Ishikawa (cell line): ENCODE data around the gene SMIM9.

ENCODE experiments used
- CEBPB ChIP-seq: IDR thresholded peaks from 2 replicates; pipeline ENCODE4 v1.6.1; 2012
- CREB1 ChIP-seq: IDR thresholded peaks from 2 replicates; pipeline ENCODE4 v1.6.1; 2012; ENCODE audit warnings: low read depth
- EGR1 ChIP-seq: IDR thresholded peaks from 2 replicates; pipeline ENCODE4 v1.6.1; 2012
- EP300 ChIP-seq: IDR thresholded peaks from 2 replicates; pipeline ENCODE4 v1.6.1; 2012; ENCODE audit warnings: borderline replicate concordance
- FOXM1 ChIP-seq: IDR thresholded peaks from 2 replicates; pipeline ENCODE4 v1.6.1; 2012; ENCODE audit warnings: low read depth, borderline replicate concordance
- NFIC ChIP-seq: IDR thresholded peaks from 2 replicates; pipeline ENCODE4 v1.6.1; 2012
- RAD21 ChIP-seq: IDR thresholded peaks from 2 replicates; pipeline ENCODE4 v1.6.1; 2012; ENCODE audit warnings: low read depth
- TAF1 ChIP-seq: IDR thresholded peaks from 2 replicates; pipeline ENCODE4 v1.6.1; 2012; ENCODE audit warnings: low read depth, mild to moderate bottlenecking
- TCF12 ChIP-seq: IDR thresholded peaks from 2 replicates; pipeline ENCODE4 v1.6.1; 2012; ENCODE audit warnings: low read depth
- TEAD4 ChIP-seq: IDR thresholded peaks from 2 replicates; pipeline ENCODE4 v1.6.1; 2012
- YY1 ChIP-seq: IDR thresholded peaks from 2 replicates; pipeline ENCODE4 v1.6.1; 2012; ENCODE audit warnings: low read depth
- ZBTB7A ChIP-seq: IDR thresholded peaks from 2 replicates; pipeline ENCODE4 v1.6.1; 2012; ENCODE audit warnings: low read depth
- TF ChIP-seq, protein P1 (sequence below): IDR thresholded peaks from 2 replicates; pipeline ENCODE4 v1.6.1; 2012
- TF ChIP-seq, protein P2 (sequence below): IDR thresholded peaks from 2 replicates; pipeline ENCODE4 v1.6.1; 2012
- TF ChIP-seq, protein P3 (sequence below): IDR thresholded peaks from 2 replicates; pipeline ENCODE4 v1.6.1; 2012; ENCODE audit warnings: low read depth, mild to moderate bottlenecking

SMIM9 gene

DNA sequence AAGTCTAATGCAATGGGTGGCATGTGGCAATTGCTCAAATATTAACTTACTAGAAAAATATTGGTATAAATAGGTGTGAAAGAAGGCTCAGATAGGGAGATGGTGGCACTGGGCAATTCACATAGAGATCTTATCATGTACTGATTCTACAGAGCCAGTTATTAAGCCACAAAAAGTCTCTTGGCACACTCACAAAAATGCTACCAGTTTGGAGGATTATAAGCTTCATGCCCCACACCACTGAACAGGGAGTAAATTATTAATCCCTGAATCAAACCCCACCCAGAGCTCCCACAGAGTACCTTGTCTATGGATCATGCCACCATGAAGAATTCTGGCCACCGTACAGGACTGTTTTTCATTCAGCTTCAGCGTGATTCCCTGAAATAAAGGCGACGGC, 43.0 kb downstream of the SMIM9 start:
- TF ChIP-seq FOXM1 = no peak
- TF ChIP-seq TEAD4 = no peak
- TF ChIP-seq, protein P1, sequence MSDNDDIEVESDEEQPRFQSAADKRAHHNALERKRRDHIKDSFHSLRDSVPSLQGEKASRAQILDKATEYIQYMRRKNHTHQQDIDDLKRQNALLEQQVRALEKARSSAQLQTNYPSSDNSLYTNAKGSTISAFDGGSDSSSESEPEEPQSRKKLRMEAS = no peak
- no peak for TF ChIP-seq EP300
- TF ChIP-seq ZBTB7A = no peak
- TF ChIP-seq, protein P2, sequence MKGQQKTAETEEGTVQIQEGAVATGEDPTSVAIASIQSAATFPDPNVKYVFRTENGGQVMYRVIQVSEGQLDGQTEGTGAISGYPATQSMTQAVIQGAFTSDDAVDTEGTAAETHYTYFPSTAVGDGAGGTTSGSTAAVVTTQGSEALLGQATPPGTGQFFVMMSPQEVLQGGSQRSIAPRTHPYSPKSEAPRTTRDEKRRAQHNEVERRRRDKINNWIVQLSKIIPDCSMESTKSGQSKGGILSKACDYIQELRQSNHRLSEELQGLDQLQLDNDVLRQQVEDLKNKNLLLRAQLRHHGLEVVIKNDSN = no peak
- no peak for TF ChIP-seq NFIC
- TF ChIP-seq TAF1 = no peak
- TF ChIP-seq TCF12 = no peak
- no peak for TF ChIP-seq YY1
- TF ChIP-seq, protein P3, sequence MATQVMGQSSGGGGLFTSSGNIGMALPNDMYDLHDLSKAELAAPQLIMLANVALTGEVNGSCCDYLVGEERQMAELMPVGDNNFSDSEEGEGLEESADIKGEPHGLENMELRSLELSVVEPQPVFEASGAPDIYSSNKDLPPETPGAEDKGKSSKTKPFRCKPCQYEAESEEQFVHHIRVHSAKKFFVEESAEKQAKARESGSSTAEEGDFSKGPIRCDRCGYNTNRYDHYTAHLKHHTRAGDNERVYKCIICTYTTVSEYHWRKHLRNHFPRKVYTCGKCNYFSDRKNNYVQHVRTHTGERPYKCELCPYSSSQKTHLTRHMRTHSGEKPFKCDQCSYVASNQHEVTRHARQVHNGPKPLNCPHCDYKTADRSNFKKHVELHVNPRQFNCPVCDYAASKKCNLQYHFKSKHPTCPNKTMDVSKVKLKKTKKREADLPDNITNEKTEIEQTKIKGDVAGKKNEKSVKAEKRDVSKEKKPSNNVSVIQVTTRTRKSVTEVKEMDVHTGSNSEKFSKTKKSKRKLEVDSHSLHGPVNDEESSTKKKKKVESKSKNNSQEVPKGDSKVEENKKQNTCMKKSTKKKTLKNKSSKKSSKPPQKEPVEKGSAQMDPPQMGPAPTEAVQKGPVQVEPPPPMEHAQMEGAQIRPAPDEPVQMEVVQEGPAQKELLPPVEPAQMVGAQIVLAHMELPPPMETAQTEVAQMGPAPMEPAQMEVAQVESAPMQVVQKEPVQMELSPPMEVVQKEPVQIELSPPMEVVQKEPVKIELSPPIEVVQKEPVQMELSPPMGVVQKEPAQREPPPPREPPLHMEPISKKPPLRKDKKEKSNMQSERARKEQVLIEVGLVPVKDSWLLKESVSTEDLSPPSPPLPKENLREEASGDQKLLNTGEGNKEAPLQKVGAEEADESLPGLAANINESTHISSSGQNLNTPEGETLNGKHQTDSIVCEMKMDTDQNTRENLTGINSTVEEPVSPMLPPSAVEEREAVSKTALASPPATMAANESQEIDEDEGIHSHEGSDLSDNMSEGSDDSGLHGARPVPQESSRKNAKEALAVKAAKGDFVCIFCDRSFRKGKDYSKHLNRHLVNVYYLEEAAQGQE = no peak
- TF ChIP-seq CEBPB = no peak
- TF ChIP-seq CREB1 = no peak
- TF ChIP-seq RAD21 = no peak
- TF ChIP-seq EGR1 = no peak

DNA sequence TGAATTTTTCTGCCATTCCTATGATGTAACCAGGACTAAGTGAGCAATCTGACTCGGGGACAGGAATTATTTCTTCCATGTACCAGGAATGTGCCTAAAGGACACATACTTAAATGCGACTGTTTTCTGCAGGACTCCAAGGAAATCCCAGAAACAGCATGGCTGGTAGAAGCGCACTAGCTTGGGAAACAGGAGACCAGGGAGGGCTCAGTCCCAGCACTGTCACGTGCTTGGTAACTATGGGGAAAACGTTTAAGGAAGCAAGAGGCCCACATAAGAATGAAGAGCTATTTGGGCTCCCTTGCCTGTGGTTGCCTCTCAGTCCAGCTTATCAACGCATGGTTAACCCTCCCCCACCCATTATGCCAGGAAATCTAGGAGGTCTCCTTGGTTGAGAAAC, 48.7 kb downstream of the SMIM9 start:
- TF ChIP-seq TAF1 (no peak), TEAD4 (no peak), TCF12 (no peak)
- TF ChIP-seq, protein P1 = no peak

DNA sequence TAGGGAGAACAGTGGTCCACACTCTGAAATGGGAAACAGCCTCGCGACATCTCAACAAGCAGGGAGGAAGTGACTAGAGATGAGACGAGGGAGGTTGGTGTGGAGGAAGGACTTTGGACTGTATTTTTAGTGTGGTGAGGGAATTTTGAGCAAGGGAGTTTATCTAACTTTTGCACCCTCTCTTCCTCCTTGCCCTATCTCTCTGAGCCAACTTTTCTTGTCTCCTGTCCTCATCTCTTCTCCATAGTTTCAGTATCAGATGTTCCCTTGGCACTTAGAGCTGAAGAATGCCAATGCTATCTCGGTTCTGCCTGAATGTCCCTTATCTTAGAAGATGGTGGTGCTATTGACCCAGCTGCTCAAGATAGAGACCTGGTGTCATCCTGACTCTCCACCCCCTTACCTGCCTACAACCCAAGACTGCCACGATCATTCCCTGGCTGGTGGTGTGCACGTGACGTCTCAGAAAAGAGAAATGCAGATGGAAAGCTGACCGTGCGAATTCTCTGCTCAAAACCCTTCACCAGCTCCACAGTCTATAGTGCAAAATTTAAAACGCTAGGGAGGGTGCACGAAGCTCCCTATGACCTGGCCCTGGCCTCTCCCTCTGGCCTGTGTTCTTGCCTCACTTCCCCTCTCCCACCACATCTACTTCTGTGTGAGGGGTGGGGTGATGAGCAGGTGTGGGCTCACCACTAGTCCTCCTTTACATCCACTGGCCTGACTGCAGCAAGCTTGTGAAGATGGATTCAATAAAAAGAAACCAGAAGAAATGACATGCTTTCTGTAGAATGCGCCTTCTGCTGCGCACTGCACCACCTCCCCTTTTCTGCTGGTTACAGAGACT, 50.1 kb downstream of the SMIM9 start:
- TF ChIP-seq TAF1 = no peak
- no peak for TF ChIP-seq YY1
- no peak for TF ChIP-seq FOXM1
- no peak for TF ChIP-seq CREB1
- TF ChIP-seq, protein P1 = no peak
- TF ChIP-seq NFIC = no peak
- TF ChIP-seq, protein P3 = no peak
- no peak for TF ChIP-seq TCF12
- TF ChIP-seq ZBTB7A = no peak
- TF ChIP-seq EP300 = no peak
- no peak for TF ChIP-seq TEAD4
- TF ChIP-seq CEBPB = no peak
- no peak for TF ChIP-seq EGR1
- no peak for TF ChIP-seq RAD21
- TF ChIP-seq, protein P2 = no peak

DNA sequence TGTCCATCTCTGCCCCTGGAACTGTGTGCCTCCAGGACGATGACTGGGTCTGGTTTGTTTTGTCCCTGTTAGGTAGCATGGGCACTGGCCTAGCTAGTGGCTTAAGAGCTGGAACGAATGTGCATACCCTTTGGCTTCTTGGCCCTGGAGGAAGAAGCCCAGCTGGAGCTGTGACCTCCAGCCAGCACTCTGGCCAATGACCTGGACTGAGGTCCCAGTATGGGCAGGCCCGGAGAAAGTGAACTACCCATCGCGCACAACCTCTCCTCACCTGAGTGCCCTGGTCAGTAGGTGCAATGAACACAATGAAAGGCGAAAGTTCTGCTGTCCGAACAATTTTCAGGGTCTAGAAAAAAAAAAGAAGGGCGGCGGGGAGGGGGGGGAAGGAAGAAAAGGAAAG, 53.5 kb downstream of the SMIM9 start:
- TF ChIP-seq EP300 = no peak
- no peak for TF ChIP-seq RAD21
- TF ChIP-seq CREB1 = no peak
- no peak for TF ChIP-seq YY1
- no peak for TF ChIP-seq FOXM1
- TF ChIP-seq, protein P1 = no peak
- no peak for TF ChIP-seq CEBPB
- TF ChIP-seq, protein P2 = no peak
- no peak for TF ChIP-seq ZBTB7A
- TF ChIP-seq TCF12 = no peak

DNA sequence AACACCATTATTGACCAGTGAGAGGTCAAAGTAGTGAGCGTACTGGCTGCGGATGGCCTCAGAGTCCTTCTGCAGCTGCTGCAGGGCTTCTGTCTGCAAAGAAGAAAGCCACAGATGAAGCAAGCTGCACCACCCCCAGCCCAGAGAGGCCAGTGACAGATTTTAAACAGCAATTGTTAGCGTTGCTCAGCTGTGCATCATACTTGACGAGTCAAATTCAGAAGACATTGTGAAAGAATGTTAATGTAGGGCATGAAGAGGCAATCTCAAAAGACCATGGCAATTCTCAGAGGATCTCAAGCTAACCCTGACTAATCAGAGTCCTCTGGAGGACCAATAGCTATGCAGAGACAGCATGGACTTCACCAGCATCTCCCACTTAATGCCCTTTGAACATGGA, 55.2 kb downstream of the SMIM9 start:
- TF ChIP-seq, protein P1 = no peak
- TF ChIP-seq CEBPB = no peak
- no peak for TF ChIP-seq FOXM1
- no peak for TF ChIP-seq CREB1
- TF ChIP-seq, protein P3 = no peak
